Fibroblast of gingiva (primary cell): ENCODE measurements around the gene ELFN2.

ENCODE experiments used
- DNase-seq: peaks from one replicate; pipeline ENCODE4 v3.0.0-alpha.2; 2011; ENCODE audit warnings: low read depth

The ELFN2 gene

DNA sequence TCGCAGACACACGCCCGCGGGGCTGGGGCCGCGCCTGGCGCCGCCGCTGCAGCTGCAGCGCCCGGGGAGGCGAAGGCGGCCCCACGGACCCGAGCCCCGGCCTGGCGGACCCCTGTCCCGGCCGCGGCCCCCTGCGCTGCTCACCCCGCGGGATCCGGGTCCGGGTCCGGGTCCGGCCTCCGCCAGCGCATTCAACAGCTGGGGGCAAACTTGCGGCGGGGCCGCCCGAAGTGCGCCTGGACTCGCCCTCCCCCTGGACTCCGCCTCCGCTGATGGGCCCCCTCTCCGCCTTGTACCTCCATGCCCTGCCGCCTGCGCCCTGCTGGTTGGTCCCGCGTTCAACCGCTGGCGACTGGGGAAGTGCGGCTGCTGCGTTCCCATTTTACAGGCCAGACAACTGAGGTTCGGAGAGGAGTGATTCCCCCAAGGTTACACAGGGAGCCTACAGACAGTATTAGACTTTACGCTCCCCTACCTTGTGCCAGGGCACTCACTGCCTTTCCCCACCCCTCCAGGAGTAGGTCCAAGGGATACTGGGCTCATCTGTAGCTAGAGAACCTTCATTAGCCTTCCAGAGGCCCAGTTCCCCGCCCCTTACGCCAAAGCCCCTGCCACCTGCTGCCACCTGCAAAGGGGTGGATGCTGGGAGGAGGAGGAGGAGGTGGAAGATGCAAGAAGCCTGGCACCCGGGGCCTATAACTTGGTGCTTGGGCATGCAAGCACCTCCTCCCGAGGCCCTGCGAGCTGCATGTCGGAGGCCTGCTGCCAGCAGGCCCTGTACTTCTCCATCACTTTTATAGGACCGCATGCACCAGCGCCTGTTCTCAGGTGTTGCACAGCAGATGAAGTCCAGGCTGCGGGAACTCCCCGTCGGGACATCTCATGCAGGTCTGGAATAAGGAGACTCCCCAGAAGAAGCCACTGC lies 694 bp upstream of the ELFN2 start:
- DNase-seq: no peak

- no peak for DNase-seq
Observed at GRCh38 chr22:37426706-37427134, 559 bp downstream of the ELFN2 start.

DNA sequence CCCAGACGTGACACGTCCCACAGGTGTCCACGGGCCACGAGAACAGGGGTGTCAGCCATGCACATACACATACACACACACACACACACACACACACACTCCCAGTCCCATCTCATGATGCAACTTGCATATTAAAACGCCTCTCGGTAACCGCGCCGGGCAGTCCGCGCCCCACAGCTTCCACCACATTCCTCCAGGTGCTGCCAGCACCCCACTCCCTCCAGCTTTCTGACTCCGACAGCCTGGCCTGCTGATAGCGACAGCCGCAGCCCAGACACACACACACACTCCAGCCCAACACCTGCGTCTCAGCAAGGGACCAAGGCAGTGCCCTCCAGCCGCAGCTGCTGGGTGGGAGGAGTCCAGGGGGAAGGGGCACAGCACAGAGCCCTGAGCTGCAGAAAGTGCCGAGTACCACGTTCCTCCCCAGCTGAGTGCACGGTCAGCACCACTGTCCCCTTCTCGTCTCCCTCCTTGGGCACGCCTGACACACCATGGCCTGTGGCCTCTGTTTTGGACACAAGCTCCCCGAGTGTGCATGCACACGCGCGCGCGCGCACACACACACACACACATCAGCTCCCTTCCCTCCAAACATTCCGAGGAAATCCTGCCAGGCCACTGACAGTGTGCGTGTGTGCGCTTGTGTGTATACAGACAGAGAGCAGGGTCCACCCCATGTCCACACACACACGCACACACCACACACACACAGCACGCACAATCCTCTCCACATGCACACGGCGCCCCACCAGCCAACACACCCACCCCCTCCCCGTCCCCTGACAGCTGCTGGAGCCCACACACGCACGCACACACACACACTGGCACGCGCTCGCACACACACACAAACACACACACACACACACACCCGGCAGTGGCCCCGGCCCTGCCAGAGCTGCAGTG lies 1.2 kb downstream of the ELFN2 start:
- DNase-seq: no peak

GRCh38 chr22:37425369-37425768 lies 1.9 kb downstream of the ELFN2 start:
- no peak for DNase-seq

GRCh38 chr22:37423283-37423682 lies 4.0 kb downstream of the ELFN2 start:
- no peak for DNase-seq

- no peak for DNase-seq
Observed at GRCh38 chr22:37421468-37421877, 5.8 kb downstream of the ELFN2 start.

GRCh38 chr22:37420686-37421467 lies 6.4 kb downstream of the ELFN2 start:
- no peak for DNase-seq

DNA sequence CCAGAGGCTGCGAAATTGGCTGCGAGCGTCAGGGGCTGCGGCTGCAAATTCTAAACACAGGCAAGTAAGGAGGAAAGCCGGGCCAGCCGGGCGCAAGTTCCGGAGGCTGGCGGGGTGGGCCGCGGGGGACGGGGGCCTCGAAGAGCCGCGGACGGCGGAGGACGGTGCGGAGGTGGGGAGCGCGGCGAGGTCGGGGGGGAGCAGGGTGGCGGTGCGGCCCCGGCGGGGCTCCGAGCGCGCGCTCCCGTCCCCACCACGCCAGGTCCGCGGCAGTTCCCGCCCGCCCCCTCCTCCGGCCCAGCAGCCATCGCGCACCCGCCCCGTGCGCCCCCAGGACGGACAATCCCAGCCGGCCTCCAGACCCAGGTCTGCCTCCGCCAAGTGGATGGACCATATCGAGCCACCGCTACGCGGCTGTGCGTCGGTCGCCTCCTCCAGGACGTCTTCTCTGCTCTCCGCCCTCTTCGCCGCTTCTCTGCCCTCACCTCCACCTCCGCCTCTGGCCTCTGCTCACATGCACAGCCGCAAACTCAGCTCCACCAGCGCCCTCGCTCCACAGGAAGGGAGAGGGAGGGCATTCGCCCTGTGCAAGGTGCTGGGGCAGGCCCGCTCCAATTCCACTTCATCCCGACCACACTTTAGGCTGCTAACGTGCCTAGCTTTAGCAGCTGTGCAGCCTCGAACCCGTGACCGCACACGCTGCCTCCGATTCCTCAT lies 7.2 kb downstream of the ELFN2 start:
- no peak for DNase-seq

GRCh38 chr22:37419370-37419968 lies 7.8 kb downstream of the ELFN2 start:
- DNase-seq: no peak

DNA sequence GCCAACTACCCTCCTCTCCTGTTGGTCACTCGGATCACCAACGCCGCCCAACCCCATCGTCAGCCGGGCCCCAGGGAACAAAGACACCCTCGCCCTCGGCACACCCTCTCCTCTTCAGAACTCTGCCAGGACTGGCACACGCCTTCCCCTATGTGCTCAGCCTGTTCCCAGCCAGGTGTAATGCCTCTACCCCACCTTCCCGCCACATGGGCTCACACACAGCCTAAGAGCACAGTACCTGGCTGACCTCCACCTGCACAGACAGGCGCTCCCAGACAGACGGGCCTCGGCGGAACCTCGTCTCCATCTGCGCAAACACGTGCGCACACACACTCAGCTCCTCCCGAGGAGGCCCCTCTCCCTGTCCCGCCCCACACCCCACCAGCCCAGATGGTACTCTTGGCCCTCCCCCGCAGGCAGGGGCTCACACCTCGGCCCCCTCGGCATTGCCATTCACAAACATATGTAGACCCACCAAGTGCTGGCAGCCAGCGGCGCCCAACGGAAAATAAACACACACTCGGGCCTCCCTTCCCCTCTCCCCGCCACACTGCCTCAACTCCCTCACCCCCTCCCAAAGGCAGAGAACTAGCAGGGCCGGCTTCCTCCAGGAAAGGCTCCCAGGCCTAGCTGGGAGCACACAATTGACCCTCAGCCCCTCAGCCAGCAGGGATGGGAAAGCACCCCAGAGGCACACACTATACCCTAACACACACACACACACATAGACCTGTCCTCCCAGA lies 8.5 kb downstream of the ELFN2 start:
- DNase-seq: no peak

DNA sequence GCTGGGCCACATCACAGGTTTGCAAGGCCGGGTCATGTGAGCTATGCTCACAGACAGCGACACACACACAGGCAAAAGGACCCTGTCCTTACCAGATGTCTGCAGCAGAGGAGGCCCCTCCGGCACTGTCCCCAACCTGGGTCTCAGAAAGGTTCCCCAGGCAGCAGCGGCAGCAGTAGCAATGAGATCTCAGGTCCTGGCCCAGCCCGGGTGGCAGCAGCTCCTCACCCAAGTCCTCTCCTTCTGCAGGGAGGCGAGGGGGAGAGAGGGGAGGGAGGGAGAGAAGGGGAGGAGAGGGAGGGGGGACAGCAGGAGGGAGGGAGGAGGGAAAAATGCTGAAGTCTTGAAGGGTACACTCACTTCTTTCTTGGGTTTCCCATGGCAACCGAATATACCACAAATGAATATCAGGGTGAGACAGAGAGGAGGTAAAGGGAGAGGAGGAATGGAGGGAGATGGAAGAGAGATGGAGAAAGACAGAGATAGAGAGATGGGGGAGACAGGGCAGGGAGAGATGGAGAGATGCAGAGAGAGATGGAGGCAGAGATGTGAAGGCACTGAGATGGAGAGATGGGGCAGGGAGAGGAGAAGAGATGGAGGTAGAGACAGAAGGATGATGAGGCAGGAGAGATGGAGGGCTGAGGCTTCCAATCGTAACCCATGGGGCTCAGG lies 9.5 kb downstream of the ELFN2 start:
- DNase-seq: no peak

- DNase-seq: no peak
Observed at GRCh38 chr22:37417264-37417663, 10.0 kb downstream of the ELFN2 start.

- no peak for DNase-seq
Observed at GRCh38 chr22:37416827-37417226, 10.5 kb downstream of the ELFN2 start.

DNA sequence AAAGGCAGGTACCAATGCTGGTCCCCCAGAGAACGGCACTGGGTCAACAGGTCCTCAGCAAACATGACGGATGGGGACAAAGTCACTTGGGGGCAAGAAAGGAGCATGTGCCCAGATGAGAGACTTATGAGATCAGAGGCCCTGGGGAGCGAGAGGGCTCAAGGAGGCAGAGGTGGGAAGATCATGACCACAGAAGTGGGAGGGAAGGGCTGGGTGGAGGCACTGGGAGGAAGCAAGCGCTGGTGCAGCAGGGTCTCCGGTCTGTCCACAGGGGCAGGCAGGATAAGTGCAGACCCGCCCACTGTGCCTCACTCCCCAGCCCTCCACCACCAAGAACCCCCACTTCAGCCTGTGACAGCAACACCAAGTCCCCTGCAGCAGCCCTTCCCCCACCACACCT lies 10.9 kb downstream of the ELFN2 start:
- no peak for DNase-seq

- no peak for DNase-seq
Observed at GRCh38 chr22:37415210-37415609, 12.1 kb downstream of the ELFN2 start.

DNA sequence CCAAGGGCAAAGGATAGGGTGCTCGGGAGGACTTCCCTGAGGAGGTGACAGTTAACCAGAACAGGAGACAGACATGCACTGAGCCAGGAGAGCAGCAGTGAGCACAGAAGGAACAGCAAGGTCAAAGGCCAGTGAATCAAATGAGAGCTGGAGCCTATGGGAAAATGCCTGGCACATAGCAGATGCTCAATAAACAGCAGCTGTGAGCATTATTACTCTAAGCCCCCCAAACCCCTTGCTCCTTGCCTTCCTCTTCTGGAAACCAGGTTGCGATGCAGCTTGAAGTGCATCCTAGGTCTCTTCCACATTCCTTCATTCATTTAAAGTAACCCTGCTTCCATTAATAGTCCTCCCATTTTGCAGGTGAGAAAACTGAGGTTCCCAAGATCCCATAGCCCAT lies 13.0 kb downstream of the ELFN2 start:
- no peak for DNase-seq

GRCh38 chr22:37413546-37413945 lies 13.7 kb downstream of the ELFN2 start:
- no peak for DNase-seq

- no peak for DNase-seq
Observed at GRCh38 chr22:37412495-37413250, 14.6 kb downstream of the ELFN2 start.

GRCh38 chr22:37411655-37412054 lies 15.6 kb downstream of the ELFN2 start:
- DNase-seq: no peak
